Endothelial cell (in vitro differentiated cells): ENCODE measurements around the gene PDE6D. TPM values are rescaled to one million over a fixed set of nuclear protein-coding genes. Genes with fewer than 3 reads are reported as not detected.

Experiments used
- DNase-seq: peaks from one replicate; pipeline ENCODE4 v3.0.0; 2021; ENCODE audit warnings: low spot score
- H3K27ac Mint-ChIP-seq: one replicate; pipeline ENCODE4 v1.8.0; 2021; ENCODE audit warnings: mixed read lengths, inconsistent platforms; ENCODE audit not compliant: unreplicated experiment
- H3K27me3 Mint-ChIP-seq: one replicate; pipeline ENCODE4 v1.8.0; 2021; ENCODE audit warnings: mild to moderate bottlenecking, moderate library complexity, mixed read lengths, inconsistent platforms; ENCODE audit not compliant: unreplicated experiment
- H3K36me3 Mint-ChIP-seq: one replicate; pipeline ENCODE4 v1.8.0; 2021; ENCODE audit warnings: mild to moderate bottlenecking, low read depth, mixed read lengths, inconsistent platforms; ENCODE audit not compliant: unreplicated experiment
- H3K4me1 Mint-ChIP-seq: one replicate; pipeline ENCODE4 v1.8.0; 2021; ENCODE audit warnings: mild to moderate bottlenecking, mixed read lengths, inconsistent platforms; ENCODE audit not compliant: unreplicated experiment
- H3K4me3 Mint-ChIP-seq: one replicate; pipeline ENCODE4 v1.8.0; 2021; ENCODE audit warnings: mild to moderate bottlenecking, mixed read lengths, inconsistent platforms; ENCODE audit not compliant: unreplicated experiment
- H3K9me3 Mint-ChIP-seq: one replicate; pipeline ENCODE4 v1.8.0; 2021; ENCODE audit warnings: mixed read lengths, inconsistent platforms; ENCODE audit not compliant: unreplicated experiment
- total RNA-seq: library from RNA; stranded (reverse); fragmentation: NEBNext Ultra II Directional; extraction: Animal tissue kit (Norgen Biotek cat#: 25700); gene quantifications from one replicate; pipeline ENCODE4 v1.2.1, GENCODE V29; 2021; ENCODE audit not compliant: unreplicated experiment
- TF ChIP-seq, protein P1 (sequence below): fragments of 200-600 bp; sonication (generic); IDR thresholded peaks from one replicate; pipeline ENCODE4 v1.5.0; 2021; ENCODE audit warnings: antibody characterized with exemption; ENCODE audit not compliant: unreplicated experiment

Gene PDE6D
- total RNA-seq, 1 donor from 2014 or later, result 29.3 TPM

- TF ChIP-seq, protein P1, sequence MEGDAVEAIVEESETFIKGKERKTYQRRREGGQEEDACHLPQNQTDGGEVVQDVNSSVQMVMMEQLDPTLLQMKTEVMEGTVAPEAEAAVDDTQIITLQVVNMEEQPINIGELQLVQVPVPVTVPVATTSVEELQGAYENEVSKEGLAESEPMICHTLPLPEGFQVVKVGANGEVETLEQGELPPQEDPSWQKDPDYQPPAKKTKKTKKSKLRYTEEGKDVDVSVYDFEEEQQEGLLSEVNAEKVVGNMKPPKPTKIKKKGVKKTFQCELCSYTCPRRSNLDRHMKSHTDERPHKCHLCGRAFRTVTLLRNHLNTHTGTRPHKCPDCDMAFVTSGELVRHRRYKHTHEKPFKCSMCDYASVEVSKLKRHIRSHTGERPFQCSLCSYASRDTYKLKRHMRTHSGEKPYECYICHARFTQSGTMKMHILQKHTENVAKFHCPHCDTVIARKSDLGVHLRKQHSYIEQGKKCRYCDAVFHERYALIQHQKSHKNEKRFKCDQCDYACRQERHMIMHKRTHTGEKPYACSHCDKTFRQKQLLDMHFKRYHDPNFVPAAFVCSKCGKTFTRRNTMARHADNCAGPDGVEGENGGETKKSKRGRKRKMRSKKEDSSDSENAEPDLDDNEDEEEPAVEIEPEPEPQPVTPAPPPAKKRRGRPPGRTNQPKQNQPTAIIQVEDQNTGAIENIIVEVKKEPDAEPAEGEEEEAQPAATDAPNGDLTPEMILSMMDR, result no peak
- H3K4me1 Mint-ChIP-seq, result peaks cover 14% of the 10 kb centered on the region
- H3K27ac Mint-ChIP-seq, result no peak overlapping the region
- no peaks in the 10 kb centered on the region for H3K9me3 Mint-ChIP-seq
- H3K27me3 Mint-ChIP-seq, result peaks cover 16% of the 10 kb centered on the region
- H3K36me3 Mint-ChIP-seq, result no peaks in the 10 kb centered on the region
- no peak overlapping the region for H3K4me3 Mint-ChIP-seq
- DNase-seq, result no peak
These were observed 97.5 kb downstream of the PDE6D start for GRCh38 chr2:231683292-231684235.

DNA sequence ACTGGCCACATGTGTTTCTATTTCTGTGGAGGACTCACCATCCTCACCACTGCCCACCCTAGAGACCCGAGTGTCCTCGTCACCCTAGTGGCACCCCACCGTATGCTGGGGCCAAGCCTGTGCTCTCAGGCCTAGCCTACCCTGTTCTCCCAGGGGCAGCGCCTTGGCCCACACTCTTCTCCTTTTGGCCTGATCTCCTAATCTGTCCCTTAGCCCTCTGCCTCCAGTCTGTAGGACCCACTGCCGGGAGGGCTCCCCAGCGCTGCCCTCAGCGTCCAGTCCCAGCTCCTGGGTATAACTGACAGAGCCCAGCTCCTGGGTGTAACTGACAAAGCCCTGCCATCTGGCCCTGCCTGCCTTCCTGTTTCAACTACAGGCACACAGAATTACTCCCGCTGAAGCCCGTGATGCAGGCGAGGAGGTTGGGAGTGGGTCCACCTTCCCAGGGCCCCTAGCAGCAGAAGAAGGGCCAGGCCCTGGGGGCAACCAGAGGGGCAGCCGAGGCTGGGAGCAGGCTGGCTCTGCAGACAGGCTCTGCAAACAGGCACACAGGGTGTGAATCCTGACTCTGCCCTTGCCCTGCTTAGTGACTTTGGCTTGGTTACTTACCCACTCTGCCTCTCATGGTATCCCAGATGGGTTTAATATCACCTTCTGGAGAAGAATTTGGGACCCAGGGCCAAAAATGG, 98.3 kb downstream of the PDE6D start:
- TF ChIP-seq, protein P1, result no peak
- Mint-ChIP-seq H3K27me3 (peaks cover 17% of the 10 kb centered on the region), H3K4me1 (peaks cover 15% of the 10 kb centered on the region), H3K36me3 (no peaks in the 10 kb centered on the region), H3K4me3 (no peak overlapping the region), H3K9me3 (no peaks in the 10 kb centered on the region), H3K27ac (peak overlapping the region; percentile 52)
- DNase-seq, result no peak

Other genes starting within 250 kb of the PDE6D start
- not detected for gene TEX44, start 188.4 kb downstream of the PDE6D start, total RNA-seq
- 592 TPM for gene PTMA, start 72.8 kb downstream of the PDE6D start, total RNA-seq
- 55.6 TPM for gene COPS7B, start 5.2 kb upstream of the PDE6D start, total RNA-seq
- 11.4 TPM for gene NPPC, start 145.1 kb upstream of the PDE6D start, total RNA-seq
- gene DIS3L2, start 180.4 kb upstream of the PDE6D start, total RNA-seq, result 42.1 TPM